Measurements from ENCODE around the gene GDPD3.
"Not testable (repeated sequence)": the region's sequence is repeated elsewhere in the genome, so short reads cannot be mapped to it uniquely, and the experiment has no call there.

Gene GDPD3

GRCh38 chr16:30117768-30118167 lies 4.4 kb upstream of the GDPD3 start:
- Histone ChIP-seq H3K4me3 (IDR thresholded peaks at IDR 0.05; ENCODE audit: insufficient read depth, low read depth, low read length) (no peak overlapping the region), H3K4me2 (no peak overlapping the region), H3K27me3 (ENCODE audit: insufficient read depth, low read depth) (no peaks in the 10 kb centered on the region), H3K27ac (no peak overlapping the region), H4K20me1 (ENCODE audit: insufficient read depth) (no peaks in the 10 kb centered on the region), H3K9ac (no peak overlapping the region), H3K4me1 (ENCODE audit: low read depth, poor library complexity, severe bottlenecking) (peaks cover 45% of the 10 kb centered on the region), H3K79me2 (ENCODE audit: insufficient read depth, low read depth) (no peaks in the 10 kb centered on the region), H3K36me3 (ENCODE audit: insufficient read depth) (no peaks in the 10 kb centered on the region), H2AFZ (ENCODE audit: low read depth) (no peak overlapping the region)
- no peak for TF ChIP-seq CTCF (conservative IDR thresholded peaks at IDR 0.05; ENCODE audit: low read depth, low read length)

GRCh38 chr16:30116291-30117207 lies 3.2 kb upstream of the GDPD3 start:
- H4K20me1 ChIP-seq (ENCODE audit: insufficient read depth) = no peaks in the 10 kb centered on the region
- no peak overlapping the region for H3K27ac ChIP-seq
- no peak overlapping the region for H3K4me3 ChIP-seq (IDR thresholded peaks at IDR 0.05; ENCODE audit: insufficient read depth, low read depth, low read length)
- no peak overlapping the region for H2AFZ ChIP-seq (ENCODE audit: low read depth)
- H3K9ac ChIP-seq = no peak overlapping the region
- H3K36me3 ChIP-seq (ENCODE audit: insufficient read depth) = no peaks in the 10 kb centered on the region
- no peaks in the 10 kb centered on the region for H3K79me2 ChIP-seq (ENCODE audit: insufficient read depth, low read depth)
- H3K4me2 ChIP-seq = no peak overlapping the region
- H3K27me3 ChIP-seq (ENCODE audit: insufficient read depth, low read depth) = no peaks in the 10 kb centered on the region
- TF ChIP-seq CTCF (conservative IDR thresholded peaks at IDR 0.05; ENCODE audit: low read depth, low read length) = no peak
- peaks cover 36% of the 10 kb centered on the region for H3K4me1 ChIP-seq (ENCODE audit: low read depth, poor library complexity, severe bottlenecking)

- Histone ChIP-seq H3K4me1 (ENCODE audit: low read depth, poor library complexity, severe bottlenecking) (peaks cover 32% of the 10 kb centered on the region), H3K4me3 (IDR thresholded peaks at IDR 0.05; ENCODE audit: insufficient read depth, low read depth, low read length) (no peak overlapping the region), H3K4me2 (peak overlapping the region; percentile 42; the same call in 1 of the 2 replicates), H3K79me2 (ENCODE audit: insufficient read depth, low read depth) (no peaks in the 10 kb centered on the region), H4K20me1 (ENCODE audit: insufficient read depth) (no peaks in the 10 kb centered on the region), H3K27ac (peak overlapping the region; percentile 26; the same call in 1 of the 2 replicates), H3K9ac (no peak overlapping the region), H3K27me3 (ENCODE audit: insufficient read depth, low read depth) (no peaks in the 10 kb centered on the region), H2AFZ (ENCODE audit: low read depth) (no peak overlapping the region), H3K36me3 (ENCODE audit: insufficient read depth) (no peaks in the 10 kb centered on the region)
- no peak for TF ChIP-seq CTCF (conservative IDR thresholded peaks at IDR 0.05; ENCODE audit: low read depth, low read length)
Observed at GRCh38 chr16:30115238-30115637, 1.9 kb upstream of the GDPD3 start.

GRCh38 chr16:30114833-30115232 lies 1.5 kb upstream of the GDPD3 start:
- not testable (repeated sequence) for H3K27me3 ChIP-seq (ENCODE audit: insufficient read depth, low read depth); H3K4me3 ChIP-seq (IDR thresholded peaks at IDR 0.05; ENCODE audit: insufficient read depth, low read depth, low read length); H4K20me1 ChIP-seq (ENCODE audit: insufficient read depth); H3K9ac ChIP-seq; H3K79me2 ChIP-seq (ENCODE audit: insufficient read depth, low read depth); H3K36me3 ChIP-seq (ENCODE audit: insufficient read depth); H2AFZ ChIP-seq (ENCODE audit: low read depth)
- peak overlapping the region; percentile 42 for H3K4me2 ChIP-seq
- H3K27ac ChIP-seq = peak overlapping the region; percentile 26; the same call in 1 of the 2 replicates
- H3K4me1 ChIP-seq (ENCODE audit: low read depth, poor library complexity, severe bottlenecking) = peaks cover 32% of the 10 kb centered on the region

GRCh38 chr16:30114411-30114810 lies 1.1 kb upstream of the GDPD3 start:
- no peaks in the 10 kb centered on the region for H3K36me3 ChIP-seq (ENCODE audit: insufficient read depth)
- H3K9ac ChIP-seq = no peak overlapping the region
- no peak overlapping the region for H3K4me3 ChIP-seq (IDR thresholded peaks at IDR 0.05; ENCODE audit: insufficient read depth, low read depth, low read length)
- peak overlapping the region; percentile 26; the same call in 1 of the 2 replicates for H3K27ac ChIP-seq
- no peak overlapping the region for H2AFZ ChIP-seq (ENCODE audit: low read depth)
- H3K4me2 ChIP-seq = peak overlapping the region; percentile 42
- H3K4me1 ChIP-seq (ENCODE audit: low read depth, poor library complexity, severe bottlenecking) = peaks cover 32% of the 10 kb centered on the region
- no peaks in the 10 kb centered on the region for H3K27me3 ChIP-seq (ENCODE audit: insufficient read depth, low read depth)
- H3K79me2 ChIP-seq (ENCODE audit: insufficient read depth, low read depth) = no peaks in the 10 kb centered on the region
- no peaks in the 10 kb centered on the region for H4K20me1 ChIP-seq (ENCODE audit: insufficient read depth)
- TF ChIP-seq CTCF (conservative IDR thresholded peaks at IDR 0.05; ENCODE audit: low read depth, low read length) = no peak
